GM12872 (cell line): ENCODE data around the gene RABGAP1L.

Source experiments
- CTCF ChIP-seq: IDR thresholded peaks from 3 replicates; pipeline ENCODE4 v1.5.1; 2011; ENCODE audit warnings: low read depth, mild to moderate bottlenecking, low read length, moderate library complexity; ENCODE audit not compliant: insufficient read depth

The RABGAP1L gene

GRCh38 chr1:174222166-174222949 lies 63.0 kb downstream of the RABGAP1L start:
- no peak for TF ChIP-seq CTCF

- no peak for TF ChIP-seq CTCF
Observed at GRCh38 chr1:174224641-174225040, 65.3 kb downstream of the RABGAP1L start.

GRCh38 chr1:174225499-174226204 lies 66.3 kb downstream of the RABGAP1L start:
- no peak for TF ChIP-seq CTCF

- no peak for TF ChIP-seq CTCF
Observed at GRCh38 chr1:174230399-174230798, 71.1 kb downstream of the RABGAP1L start.

- no peak for TF ChIP-seq CTCF
Observed at GRCh38 chr1:174232761-174233160, 73.4 kb downstream of the RABGAP1L start.

- TF ChIP-seq CTCF = no peak
Observed at GRCh38 chr1:174239541-174239940, 80.2 kb downstream of the RABGAP1L start.

- no peak for TF ChIP-seq CTCF
Observed at GRCh38 chr1:174242856-174243255, 83.5 kb downstream of the RABGAP1L start.
